NCI-H460 (cell line): ENCODE data around the gene TTC7B. TPM values are rescaled to one million over a fixed set of nuclear protein-coding genes. Genes with fewer than 3 reads are reported as not detected.

Experiments used
- DNase-seq: peaks from one replicate; pipeline ENCODE4 v3.0.0-alpha.2; 2016; ENCODE audit warnings: low read depth; ENCODE audit errors: extremely low read depth
- total RNA-seq: library from RNA; depleted of rRNA; stranded (reverse); fragments of >200 nt; shearing (Covaris generic); gene quantifications from 2 replicates; pipeline ENCODE4 v1.2.3, GENCODE V29; 2014

TTC7B gene
- total RNA-seq, 1 experiment from 2014 or later: 40.9 TPM

- no peak for DNase-seq
These were observed 232.2 kb downstream of the TTC7B start for GRCh38 chr14:90583916-90584605.

GRCh38 chr14:90583427-90583826, 232.8 kb downstream of the TTC7B start:
- DNase-seq: no peak

GRCh38 chr14:90582166-90582565, 234.1 kb downstream of the TTC7B start:
- no peak for DNase-seq

GRCh38 chr14:90581745-90582144, 234.5 kb downstream of the TTC7B start:
- DNase-seq: no peak

- no peak for DNase-seq
These were observed 235.6 kb downstream of the TTC7B start for GRCh38 chr14:90580377-90581335.

GRCh38 chr14:90579816-90580215, 236.4 kb downstream of the TTC7B start:
- DNase-seq: no peak

- no peak for DNase-seq
These were observed 237.1 kb downstream of the TTC7B start for GRCh38 chr14:90579088-90579487.

GRCh38 chr14:90578283-90578985, 237.8 kb downstream of the TTC7B start:
- no peak for DNase-seq

- DNase-seq: no peak
These were observed 238.5 kb downstream of the TTC7B start for GRCh38 chr14:90577661-90578282.

GRCh38 chr14:90576981-90577660, 239.1 kb downstream of the TTC7B start:
- no peak for DNase-seq

- no peak for DNase-seq
These were observed 239.6 kb downstream of the TTC7B start for GRCh38 chr14:90576581-90576980.

- no peak for DNase-seq
These were observed 240.4 kb downstream of the TTC7B start for GRCh38 chr14:90575781-90576180.

GRCh38 chr14:90575336-90575735, 240.9 kb downstream of the TTC7B start:
- no peak for DNase-seq

GRCh38 chr14:90574188-90575131, 241.8 kb downstream of the TTC7B start:
- DNase-seq: no peak

- no peak for DNase-seq
These were observed 242.7 kb downstream of the TTC7B start for GRCh38 chr14:90573385-90574105.

- DNase-seq: no peak
These were observed 243.6 kb downstream of the TTC7B start for GRCh38 chr14:90572441-90573150.

GRCh38 chr14:90571149-90571947, 244.9 kb downstream of the TTC7B start:
- DNase-seq: no peak
